H1 (cell line): ENCODE data around the gene TBC1D26. TPM values are rescaled to one million over a fixed set of nuclear protein-coding genes. Genes with fewer than 3 reads are reported as not detected.

Experiments used
- CTCF ChIA-PET: fragments of 300-600 bp; sonication (Branson Sonifier 250); formaldehyde crosslinking; loops from one replicate; lab custom pipeline; 2021; ENCODE audit not compliant: partially characterized antibody; lab: Charles Lee
- POLR2A ChIA-PET: fragments of 300-600 bp; sonication (Branson Sonifier 250); formaldehyde crosslinking; loops from one replicate; lab custom pipeline; 2021; ENCODE audit warnings: inconsistent platforms; ENCODE audit not compliant: partially characterized antibody; lab: Charles Lee
- DNase-seq, 2 experiments: peaks; one replicate each; pipeline versions ENCODE4 v3.0.0 to v3.0.0-alpha.2; 2010 to 2022; ENCODE audit warnings: low spot score in 2 of 2, low read depth in 1 of 2, mixed read lengths in 1 of 2
- FAIRE-seq: peaks from 2 replicates; lab custom pipeline; 2011; peaks lifted over from hg19 to GRCh38; lab: Jason Lieb, UNC
- H2AFZ ChIP-seq: 2 replicates; pipeline ENCODE4 v1.8.1; 2012; ENCODE audit warnings: low read length, inconsistent platforms
- H2AK5ac ChIP-seq: 2 replicates; pipeline ENCODE4 v1.6.1; 2013; ENCODE audit warnings: low read depth, low read length
- H2BK120ac ChIP-seq: replicated peaks from 2 replicates; pipeline ENCODE3; 2013; ENCODE audit warnings: low read depth, low read length, inconsistent platforms
- H2BK12ac ChIP-seq: 2 replicates; pipeline ENCODE4 v1.6.1; 2013; ENCODE audit warnings: low read depth, low read length
- H2BK15ac ChIP-seq: 2 replicates; pipeline ENCODE4 v1.6.1; 2013; ENCODE audit warnings: low read length
- H2BK20ac ChIP-seq: 2 replicates; pipeline ENCODE4 v1.6.1; 2013; ENCODE audit warnings: low read length
- H2BK5ac ChIP-seq: 2 replicates; pipeline ENCODE4 v1.6.1; 2013; ENCODE audit warnings: low read depth, low read length
- H3K14ac ChIP-seq: 2 replicates; pipeline ENCODE4 v1.6.1; 2013; ENCODE audit warnings: inconsistent platforms; ENCODE audit not compliant: insufficient read length
- H3K18ac ChIP-seq: 2 replicates; pipeline ENCODE4 v1.6.1; 2013; ENCODE audit warnings: low read length; ENCODE audit errors: extremely low read depth
- H3K23ac ChIP-seq: 2 replicates; pipeline ENCODE4 v1.6.1; 2013; ENCODE audit warnings: inconsistent platforms; ENCODE audit not compliant: insufficient read length
- H3K23me2 ChIP-seq: 2 replicates; pipeline ENCODE4 v1.6.1; 2013; ENCODE audit warnings: low read depth, low read length
- H3K27ac ChIP-seq: 2 replicates; pipeline ENCODE4 v1.6.1; 2011; ENCODE audit warnings: low read depth, low read length, inconsistent platforms
- H3K27me3 ChIP-seq, 4 experiments: replicated peaks in 1 of 4; 1 replicate in 1 of 4; 2 replicates in 3 of 4; pipeline versions ENCODE4 v1.6.1 to v1.8.1; 2011 to 2013; ENCODE audit warnings: low read length in 3 of 4, mild to moderate bottlenecking in 3 of 4, inconsistent platforms in 2 of 4, mixed read lengths in 2 of 4, moderate library complexity in 1 of 4; ENCODE audit not compliant: control insufficient read depth in 3 of 4, insufficient read depth in 3 of 4; ENCODE audit errors: extremely low read depth in 1 of 4
- H3K36me3 ChIP-seq, 4 experiments: 2 replicates each; pipeline versions ENCODE4 v1.6.1 to v1.8.1; 2011 to 2013; ENCODE audit warnings: mild to moderate bottlenecking in 4 of 4, low read length in 3 of 4, moderate library complexity in 2 of 4, control low read depth in 1 of 4, inconsistent platforms in 1 of 4; ENCODE audit not compliant: insufficient read depth in 4 of 4, control insufficient read depth in 2 of 4
- H3K4ac ChIP-seq: replicated peaks from 2 replicates; pipeline ENCODE3; 2013; ENCODE audit warnings: low read length, low read depth, mixed read lengths, inconsistent platforms; ENCODE audit not compliant: insufficient read length
- H3K4me1 ChIP-seq, 4 experiments: replicated peaks in 1 of 4; 1 replicate in 1 of 4; 2 replicates in 3 of 4; pipeline versions ENCODE4 v1.6.1 to v1.8.1; 2011 to 2013; ENCODE audit warnings: low read length in 3 of 4, inconsistent platforms in 2 of 4, mixed read lengths in 1 of 4; ENCODE audit not compliant: insufficient read depth in 4 of 4, control insufficient read depth in 3 of 4
- H3K4me2 ChIP-seq, 2 experiments: 2 replicates each; pipeline versions ENCODE4 v1.6.1 to v1.8.1; 2011 to 2013; ENCODE audit warnings: low read depth in 2 of 2, low read length in 2 of 2, control low read depth in 1 of 2, inconsistent platforms in 1 of 2, mild to moderate bottlenecking in 1 of 2; ENCODE audit not compliant: insufficient read depth in 1 of 2
- H3K4me3 ChIP-seq, 4 experiments: fragments of 200-600, 300-600 bp in 1 of 4; sonication (generic), shearing (Covaris generic), sonication (Bioruptor Twin) in 1 of 4; 2 replicates each; pipeline versions ENCODE4 v1.5.1 to v1.8.1; 2011 to 2016; ENCODE audit warnings: low read length in 4 of 4, low read depth in 3 of 4, control low read depth in 2 of 4, inconsistent platforms in 2 of 4, mild to moderate bottlenecking in 2 of 4, mixed read lengths in 1 of 4, moderate library complexity in 1 of 4; ENCODE audit not compliant: insufficient read depth in 2 of 4; ENCODE audit errors: extremely low read depth in 1 of 4
- H3K56ac ChIP-seq: replicated peaks from 2 replicates; pipeline ENCODE3; 2013; ENCODE audit warnings: low read depth, mild to moderate bottlenecking, mixed read lengths, low read length, inconsistent platforms; ENCODE audit not compliant: insufficient read length
- H3K79me1 ChIP-seq: 2 replicates; pipeline ENCODE4 v1.6.1; 2013; ENCODE audit warnings: low read depth, low read length, control low read depth
- H3K79me2 ChIP-seq, 2 experiments: 2 replicates each; pipeline versions ENCODE4 v1.6.1 to v1.8.1; 2012 to 2013; ENCODE audit warnings: low read length in 2 of 2, mild to moderate bottlenecking in 2 of 2, inconsistent platforms in 1 of 2; ENCODE audit not compliant: insufficient read depth in 2 of 2, control insufficient read depth in 1 of 2
- H3K9ac ChIP-seq, 4 experiments: replicated peaks in 1 of 4; 1 replicate in 1 of 4; 2 replicates in 3 of 4; pipeline versions ENCODE4 v1.6.1 to v1.8.1; 2011 to 2013; ENCODE audit warnings: low read depth in 3 of 4, low read length in 3 of 4, control low read depth in 2 of 4, mild to moderate bottlenecking in 2 of 4, moderate library complexity in 2 of 4, inconsistent platforms in 1 of 4; ENCODE audit errors: extremely low read depth in 1 of 4
- H3K9me3 ChIP-seq, 2 experiments: 2 replicates each; pipeline versions ENCODE4 v1.6.1 to v1.8.1; 2012 to 2013; ENCODE audit warnings: mild to moderate bottlenecking in 2 of 2, moderate library complexity in 2 of 2, control low read depth in 1 of 2, inconsistent platforms in 1 of 2, low read depth in 1 of 2, low read length in 1 of 2, mixed read lengths in 1 of 2; ENCODE audit not compliant: insufficient read depth in 2 of 2
- H4K20me1 ChIP-seq, 2 experiments: replicated peaks in 1 of 2; 2 replicates each; pipeline versions ENCODE3 to v1.8.1; 2011 to 2013; ENCODE audit warnings: inconsistent platforms in 2 of 2, low read length in 2 of 2, mild to moderate bottlenecking in 1 of 2; ENCODE audit not compliant: insufficient read depth in 2 of 2, control insufficient read depth in 1 of 2
- H4K5ac ChIP-seq: 2 replicates; pipeline ENCODE4 v1.6.1; 2013; ENCODE audit warnings: low read length, low read depth, mixed read lengths, inconsistent platforms; ENCODE audit not compliant: insufficient read length
- H4K8ac ChIP-seq: 2 replicates; pipeline ENCODE4 v1.8.0; 2013; ENCODE audit warnings: mild to moderate bottlenecking, moderate library complexity, low read length, inconsistent platforms; ENCODE audit not compliant: insufficient read depth; ENCODE audit errors: extremely low read depth
- H4K91ac ChIP-seq: replicated peaks from 2 replicates; pipeline ENCODE3; 2013; ENCODE audit warnings: low read length, mixed read lengths, inconsistent platforms; ENCODE audit not compliant: insufficient read length
- CBX8 ChIP-seq: fragments of 300-800, 300-1000 bp; sonication (generic); IDR thresholded peaks from 2 replicates; pipeline ENCODE4 v1.7.1; 2016; ENCODE audit warnings: low read depth, low read length, borderline replicate concordance
- EGR1 ChIP-seq: IDR thresholded peaks from 2 replicates; pipeline ENCODE4 v1.6.1; 2011; ENCODE audit warnings: low read depth, low read length, borderline replicate concordance
- NRF1 ChIP-seq: IDR thresholded peaks from 2 replicates; pipeline ENCODE4 v1.6.1; 2011; ENCODE audit warnings: mild to moderate bottlenecking, low read depth, low read length, improper control_type of control experiment
- POLR2A ChIP-seq, 2 experiments: IDR thresholded peaks; 1 replicate in 1 of 2; 2 replicates in 1 of 2; pipeline ENCODE4 v1.6.1; 2011; ENCODE audit warnings: low read depth in 2 of 2, low read length in 2 of 2, mild to moderate bottlenecking in 2 of 2; ENCODE audit errors: control extremely low read depth in 1 of 2
- RNF2 ChIP-seq: fragments of 200-900, 300-1000 bp; sonication (generic); IDR thresholded peaks from 2 replicates; pipeline ENCODE4 v1.7.1; 2016; ENCODE audit warnings: borderline replicate concordance, low read depth, mild to moderate bottlenecking, antibody characterized with exemption, low read length; ENCODE audit not compliant: poor library complexity, severe bottlenecking; ENCODE audit errors: missing control alignments
- YY1 ChIP-seq: IDR thresholded peaks from 2 replicates; pipeline ENCODE4 v1.6.1; 2011; ENCODE audit warnings: low read depth, mild to moderate bottlenecking, low read length
- WGBS, 2 experiments: shearing (Covaris generic) in 1 of 2; methylation state at CpG; one replicate each; pipeline versions ENCODE4 v1.1.6 to v1.1.7; 2013 to 2015; ENCODE audit warnings: low lambda C conversion rate in 2 of 2, mixed read lengths in 2 of 2, inconsistent platforms in 1 of 2, low coverage in 1 of 2, missing lambda C conversion rate in 1 of 2; ENCODE audit not compliant: insufficient replicate concordance in 2 of 2, insufficient coverage in 1 of 2, insufficient read length in 1 of 2; ENCODE audit errors: extremely low coverage in 1 of 2, missing lambda C conversion rate in 1 of 2; 5-methylcytosine and 5-hydroxymethylcytosine counted together
- polyA plus RNA-seq, 7 experiments: library from polyadenylated mRNA; depleted of rRNA in 3 of 7; stranded (reverse) in 5 of 7; unstranded in 2 of 7; fragments of >200 nt in 5 of 7; fragments of 200-250 nt in 2 of 7; gene quantifications; 1 replicate in 5 of 7; 2 replicates in 1 of 7; 4 replicates in 1 of 7; pipeline versions ENCODE4 v1.2.1 to v1.2.3, GENCODE V29; 2011 to 2013; ENCODE audit warnings: missing spikeins in 2 of 7, mixed read lengths in 2 of 7
- total RNA-seq: library from RNA; stranded (reverse); fragmentation: NEBNext Ultra II Directional; extraction: Animal tissue kit (Norgen Biotek cat#: 25700); gene quantifications from 2 replicates; pipeline ENCODE4 v1.2.1, GENCODE V29; 2021

Gene TBC1D26
- total and polyA plus RNA-seq, 2 of the 8 experiments (the other 6 are each of a cell fraction or from before 2014, with no cell fraction given): 0.84 to 1.4 TPM

- Histone ChIP-seq H3K9me3 (peaks cover 0 to 4% of the 10 kb centered on the region in 2 experiments; a peak in 1 of 4 replicates), H3K4me1 (no peaks in the 10 kb centered on the region), H3K36me3 (no peaks in the 10 kb centered on the region), H3K23ac (no peak overlapping the region), H2BK12ac (no peak overlapping the region), H3K79me2 (no peaks in the 10 kb centered on the region), H2BK20ac (no peak overlapping the region), H3K4me3 (no peak overlapping the region), H3K9ac (no peak overlapping the region), H2BK15ac (no peak overlapping the region), H3K4me2 (no peak overlapping the region), H3K79me1 (no peaks in the 10 kb centered on the region), H2BK5ac (no peak overlapping the region), H3K27ac (no peak overlapping the region), H4K8ac (peak overlapping the region; percentile 51; the same call in 1 of the 2 replicates), H3K27me3 (no peaks in the 10 kb centered on the region), H4K91ac (no peak overlapping the region), H3K56ac (no peak overlapping the region), H2AFZ (no peak overlapping the region), H2BK120ac (no peak overlapping the region), H4K20me1 (no peaks in the 10 kb centered on the region), H4K5ac (no peak overlapping the region), H3K14ac (no peak overlapping the region), H2AK5ac (no peak overlapping the region), H3K23me2 (no peaks in the 10 kb centered on the region), H3K18ac (no peak overlapping the region)
- DNase-seq (no peak), FAIRE-seq (no peak)
- CTCF ChIA-PET: interaction anchor here (0.6 kb wide), 1 partner anchor 207 kb away, joined by 3 read pairs; no protein-coding TSS in a partner anchor
- POLR2A ChIA-PET: no interaction called here
- no peak for TF ChIP-seq CBX8
- TF ChIP-seq POLR2A (IDR thresholded peaks at IDR 0.05; ENCODE audit: control extremely low read depth in 1 of 2, low read depth in 2 of 2, low read length in 2 of 2): no peak
- TF ChIP-seq YY1: no peak
- TF ChIP-seq NRF1: no peak
- TF ChIP-seq EGR1: no peak
- no peak for TF ChIP-seq RNF2
- TF ChIP-seq, all 59 proteins: peak for 0
- WGBS, 2 experiments: 98% methylated on average over 7 of the region's 7 CpGs; no CpG with 5 or more reads in 1 of the 2 experiments
- H3K4ac ChIP-seq: no peak overlapping the region
Observed at GRCh38 chr17:15742921-15743320, 10.8 kb downstream of the TBC1D26 start.
